ENCODE results near the gene HAUS8. TPM values are rescaled to one million over a fixed set of nuclear protein-coding genes. Genes with fewer than 3 reads are reported as not detected.
A peak's percentile ranks its signal among the peaks of the same experiment; 100 is the strongest.

HAUS8 gene
- total and polyA plus RNA-seq, 9 of the 15 experiments (the other 6 are each of a cell fraction or from before 2014, with no cell fraction given), result 20.5 to 53.2 (median 36.0) TPM

DNA sequence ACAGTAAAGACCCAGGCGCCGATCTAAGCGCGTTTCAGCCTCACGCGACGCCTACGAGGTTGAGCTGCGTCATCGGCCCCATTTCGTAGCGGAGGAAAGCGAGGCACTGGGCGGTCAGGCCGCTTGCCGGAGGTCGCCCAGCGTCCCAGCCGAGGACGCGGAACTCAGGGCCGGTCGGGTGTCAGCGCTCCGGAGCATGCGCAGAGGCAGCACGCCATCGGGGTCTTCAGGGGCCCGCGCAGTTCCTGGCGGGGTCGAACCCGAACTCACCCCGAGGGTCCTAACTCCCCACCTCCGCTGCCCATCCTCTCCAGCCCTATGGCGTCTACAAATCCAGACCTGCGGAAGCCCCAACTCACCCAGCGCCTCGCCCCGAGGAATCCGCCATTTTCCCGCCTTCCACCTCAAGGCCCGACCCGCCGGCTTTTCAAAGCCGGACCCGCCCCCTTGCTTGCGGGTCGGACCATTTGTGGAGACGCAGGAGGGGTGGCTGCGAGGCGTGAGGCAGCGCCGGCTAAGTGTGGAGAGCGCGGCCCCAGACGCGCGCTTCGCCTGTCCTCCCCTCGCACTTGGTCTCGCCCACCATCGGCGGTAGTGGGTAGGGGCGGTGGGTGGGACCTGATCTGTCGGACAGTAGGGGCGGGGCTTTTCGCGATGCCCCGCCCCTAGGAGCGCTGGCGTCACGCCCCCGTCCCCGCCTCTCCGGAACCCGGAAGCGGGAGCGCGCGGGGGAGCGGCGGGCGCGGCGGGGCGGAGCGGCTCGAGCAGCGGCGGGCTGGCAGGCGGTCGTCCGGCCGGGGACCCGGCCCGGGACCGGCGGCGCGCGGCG is at the start of gene HAUS8, which contains the start of gene MYO9B (continued):
- no peak for TF ChIP-seq SP2 (IDR thresholded peaks at IDR 0.05; ENCODE audit: extremely low read depth, low read depth, low read length, poor library complexity, severe bottlenecking)
- TF ChIP-seq, protein P1, sequence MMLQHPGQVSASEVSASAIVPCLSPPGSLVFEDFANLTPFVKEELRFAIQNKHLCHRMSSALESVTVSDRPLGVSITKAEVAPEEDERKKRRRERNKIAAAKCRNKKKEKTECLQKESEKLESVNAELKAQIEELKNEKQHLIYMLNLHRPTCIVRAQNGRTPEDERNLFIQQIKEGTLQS (IDR thresholded peaks at IDR 0.05), result peak; percentile 42
- TF ChIP-seq, protein P1 (CRISPR knock-in tag; conservative IDR thresholded peaks at IDR 0.05), result peak; percentile 69; the same call in 1 of the 2 replicates
- TF ChIP-seq, protein P2, sequence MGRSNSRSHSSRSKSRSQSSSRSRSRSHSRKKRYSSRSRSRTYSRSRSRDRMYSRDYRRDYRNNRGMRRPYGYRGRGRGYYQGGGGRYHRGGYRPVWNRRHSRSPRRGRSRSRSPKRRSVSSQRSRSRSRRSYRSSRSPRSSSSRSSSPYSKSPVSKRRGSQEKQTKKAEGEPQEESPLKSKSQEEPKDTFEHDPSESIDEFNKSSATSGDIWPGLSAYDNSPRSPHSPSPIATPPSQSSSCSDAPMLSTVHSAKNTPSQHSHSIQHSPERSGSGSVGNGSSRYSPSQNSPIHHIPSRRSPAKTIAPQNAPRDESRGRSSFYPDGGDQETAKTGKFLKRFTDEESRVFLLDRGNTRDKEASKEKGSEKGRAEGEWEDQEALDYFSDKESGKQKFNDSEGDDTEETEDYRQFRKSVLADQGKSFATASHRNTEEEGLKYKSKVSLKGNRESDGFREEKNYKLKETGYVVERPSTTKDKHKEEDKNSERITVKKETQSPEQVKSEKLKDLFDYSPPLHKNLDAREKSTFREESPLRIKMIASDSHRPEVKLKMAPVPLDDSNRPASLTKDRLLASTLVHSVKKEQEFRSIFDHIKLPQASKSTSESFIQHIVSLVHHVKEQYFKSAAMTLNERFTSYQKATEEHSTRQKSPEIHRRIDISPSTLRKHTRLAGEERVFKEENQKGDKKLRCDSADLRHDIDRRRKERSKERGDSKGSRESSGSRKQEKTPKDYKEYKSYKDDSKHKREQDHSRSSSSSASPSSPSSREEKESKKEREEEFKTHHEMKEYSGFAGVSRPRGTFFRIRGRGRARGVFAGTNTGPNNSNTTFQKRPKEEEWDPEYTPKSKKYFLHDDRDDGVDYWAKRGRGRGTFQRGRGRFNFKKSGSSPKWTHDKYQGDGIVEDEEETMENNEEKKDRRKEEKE (IDR thresholded peaks at IDR 0.05; ENCODE audit: borderline replicate concordance in 1 of 2, control insufficient read depth in 1 of 2, low read depth in 2 of 2, low read length in 1 of 2), result peak in 1 of 2 experiments; percentile 97; a peak in 2 of 4 replicates
- TF ChIP-seq, protein P3, sequence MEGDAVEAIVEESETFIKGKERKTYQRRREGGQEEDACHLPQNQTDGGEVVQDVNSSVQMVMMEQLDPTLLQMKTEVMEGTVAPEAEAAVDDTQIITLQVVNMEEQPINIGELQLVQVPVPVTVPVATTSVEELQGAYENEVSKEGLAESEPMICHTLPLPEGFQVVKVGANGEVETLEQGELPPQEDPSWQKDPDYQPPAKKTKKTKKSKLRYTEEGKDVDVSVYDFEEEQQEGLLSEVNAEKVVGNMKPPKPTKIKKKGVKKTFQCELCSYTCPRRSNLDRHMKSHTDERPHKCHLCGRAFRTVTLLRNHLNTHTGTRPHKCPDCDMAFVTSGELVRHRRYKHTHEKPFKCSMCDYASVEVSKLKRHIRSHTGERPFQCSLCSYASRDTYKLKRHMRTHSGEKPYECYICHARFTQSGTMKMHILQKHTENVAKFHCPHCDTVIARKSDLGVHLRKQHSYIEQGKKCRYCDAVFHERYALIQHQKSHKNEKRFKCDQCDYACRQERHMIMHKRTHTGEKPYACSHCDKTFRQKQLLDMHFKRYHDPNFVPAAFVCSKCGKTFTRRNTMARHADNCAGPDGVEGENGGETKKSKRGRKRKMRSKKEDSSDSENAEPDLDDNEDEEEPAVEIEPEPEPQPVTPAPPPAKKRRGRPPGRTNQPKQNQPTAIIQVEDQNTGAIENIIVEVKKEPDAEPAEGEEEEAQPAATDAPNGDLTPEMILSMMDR (IDR thresholded peaks at IDR 0.05 in 2 of 3, conservative IDR thresholded peaks at IDR 0.05 in 1 of 3; ENCODE audit: insufficient read depth in 2 of 3, low read depth in 1 of 3, low read length in 3 of 3), result 0 out of 6 replicates have a peak, but pooled peaks of 1 of the 3 experiments have one; percentile 2
- TF ChIP-seq ARNT (IDR thresholded peaks at IDR 0.05), result no peak
- TF ChIP-seq ILF3 (IDR thresholded peaks at IDR 0.05; ENCODE audit: borderline replicate concordance), result no peak
- TF ChIP-seq, protein P4, sequence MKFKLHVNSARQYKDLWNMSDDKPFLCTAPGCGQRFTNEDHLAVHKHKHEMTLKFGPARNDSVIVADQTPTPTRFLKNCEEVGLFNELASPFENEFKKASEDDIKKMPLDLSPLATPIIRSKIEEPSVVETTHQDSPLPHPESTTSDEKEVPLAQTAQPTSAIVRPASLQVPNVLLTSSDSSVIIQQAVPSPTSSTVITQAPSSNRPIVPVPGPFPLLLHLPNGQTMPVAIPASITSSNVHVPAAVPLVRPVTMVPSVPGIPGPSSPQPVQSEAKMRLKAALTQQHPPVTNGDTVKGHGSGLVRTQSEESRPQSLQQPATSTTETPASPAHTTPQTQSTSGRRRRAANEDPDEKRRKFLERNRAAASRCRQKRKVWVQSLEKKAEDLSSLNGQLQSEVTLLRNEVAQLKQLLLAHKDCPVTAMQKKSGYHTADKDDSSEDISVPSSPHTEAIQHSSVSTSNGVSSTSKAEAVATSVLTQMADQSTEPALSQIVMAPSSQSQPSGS (CRISPR knock-in tag; IDR thresholded peaks at IDR 0.05), result no peak
- no peak for TF ChIP-seq JUNB (CRISPR knock-in tag; conservative IDR thresholded peaks at IDR 0.05)
- TF ChIP-seq FOXA1 (IDR thresholded peaks at IDR 0.05; ENCODE audit: borderline replicate concordance), result no peak
- TF ChIP-seq ZNF644 (tag; IDR thresholded peaks at IDR 0.05; ENCODE audit: low read depth), result no peak
- peak; percentile 95 for TF ChIP-seq CREM (IDR thresholded peaks at IDR 0.05; ENCODE audit: low read depth)
- TF ChIP-seq RUNX1 (IDR thresholded peaks at IDR 0.05; ENCODE audit: low read depth), result no peak; the same call in 1 of the 2 replicates
- TF ChIP-seq SMAD1 (IDR thresholded peaks at IDR 0.05; ENCODE audit: low read depth, low read length, partially characterized antibody), result peak; percentile 86
- no peak for TF ChIP-seq SRSF7 (optimal IDR thresholded peaks at IDR 0.05; ENCODE audit: low read depth, low read length)
- TF ChIP-seq ZNF830 (CRISPR knock-in tag; IDR thresholded peaks at IDR 0.05), result no peak
- TF ChIP-seq SRSF9 (IDR thresholded peaks at IDR 0.05; ENCODE audit: borderline replicate concordance, low read depth, low read length), result no peak
- peak; percentile 64; the same call in 1 of the 2 replicates for TF ChIP-seq ZBTB17 (CRISPR knock-in tag; IDR thresholded peaks at IDR 0.05)
- TF ChIP-seq, protein P5, sequence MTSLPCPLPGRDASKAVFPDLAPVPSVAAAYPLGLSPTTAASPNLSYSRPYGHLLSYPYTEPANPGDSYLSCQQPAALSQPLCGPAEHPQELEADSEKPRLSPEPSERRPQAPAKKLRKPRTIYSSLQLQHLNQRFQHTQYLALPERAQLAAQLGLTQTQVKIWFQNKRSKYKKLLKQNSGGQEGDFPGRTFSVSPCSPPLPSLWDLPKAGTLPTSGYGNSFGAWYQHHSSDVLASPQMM (CRISPR knock-in tag; IDR thresholded peaks at IDR 0.05), result no peak
